Suppressor macrophage treated with lipopolysaccharide for 1 hour (primary cell): Measurements from ENCODE around the gene NKX6-2.

ENCODE experiments used
- DNase-seq, 3 donors: peaks; one replicate each; pipeline ENCODE4 v3.0.0-alpha.2; 2020 to 2022

NKX6-2 gene

DNA sequence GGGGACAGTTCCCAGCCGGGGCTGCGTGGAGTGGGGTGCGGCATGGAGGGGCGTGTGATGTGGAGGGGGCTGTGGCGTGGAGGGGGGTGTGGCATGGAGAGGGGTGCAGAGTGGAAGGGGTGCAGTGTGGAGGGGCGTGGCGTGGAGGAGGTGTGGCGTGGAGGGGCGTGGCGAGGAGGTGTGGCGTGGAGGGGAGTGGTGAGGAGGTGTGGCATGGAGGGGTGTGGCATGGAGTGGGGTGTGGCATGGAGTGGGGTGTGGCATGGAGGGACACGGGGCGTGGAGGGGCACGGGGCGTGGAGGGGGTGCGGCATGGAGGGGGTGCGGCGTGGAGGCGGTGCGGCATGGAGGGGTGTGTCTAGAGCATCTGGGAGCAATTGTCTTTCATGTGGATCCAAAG lies 33.6 kb downstream of the NKX6-2 start:
- no peak for DNase-seq

DNA sequence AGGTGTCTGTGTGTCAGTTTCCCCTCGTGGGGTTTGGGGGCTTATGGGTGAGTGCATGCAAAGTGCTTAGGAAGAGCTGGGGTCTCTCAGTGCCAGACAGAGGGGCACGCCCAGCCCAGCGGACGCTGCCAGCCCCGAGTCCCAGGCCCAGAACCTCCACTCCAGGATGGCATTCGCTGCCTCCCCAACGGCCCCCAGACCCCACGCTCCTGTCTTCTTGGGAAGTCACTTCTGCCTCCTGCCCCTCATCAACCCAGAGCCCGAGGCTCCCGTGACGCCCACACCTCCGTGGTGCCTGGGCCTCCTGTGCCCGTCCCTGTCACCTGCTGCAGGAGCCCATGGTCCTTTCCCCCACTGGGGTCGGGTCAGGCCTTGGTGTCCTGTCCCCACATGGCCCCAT lies 35.0 kb downstream of the NKX6-2 start:
- DNase-seq, result no peak

DNA sequence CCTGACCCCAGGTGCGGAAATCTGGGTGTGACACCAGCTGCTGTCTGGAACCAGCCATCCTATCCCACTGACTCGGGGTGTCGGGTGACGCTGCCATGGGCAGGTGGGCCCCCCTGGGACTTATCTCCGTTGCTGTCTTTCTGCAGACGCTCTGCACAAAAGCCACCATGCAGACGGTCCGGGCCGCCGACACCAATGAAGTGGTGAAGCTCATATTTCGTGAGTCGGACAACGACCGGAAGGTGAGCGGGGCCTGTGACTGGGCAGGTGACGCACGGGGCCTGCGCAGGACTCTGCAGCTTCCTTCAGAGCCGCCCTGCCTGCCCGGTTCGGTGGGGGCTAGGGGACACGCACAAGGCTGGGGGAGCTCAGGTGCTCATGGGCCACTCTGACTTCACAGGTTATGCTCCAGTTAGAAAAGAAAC lies 36.6 kb downstream of the NKX6-2 start:
- DNase-seq, result no peak

DNA sequence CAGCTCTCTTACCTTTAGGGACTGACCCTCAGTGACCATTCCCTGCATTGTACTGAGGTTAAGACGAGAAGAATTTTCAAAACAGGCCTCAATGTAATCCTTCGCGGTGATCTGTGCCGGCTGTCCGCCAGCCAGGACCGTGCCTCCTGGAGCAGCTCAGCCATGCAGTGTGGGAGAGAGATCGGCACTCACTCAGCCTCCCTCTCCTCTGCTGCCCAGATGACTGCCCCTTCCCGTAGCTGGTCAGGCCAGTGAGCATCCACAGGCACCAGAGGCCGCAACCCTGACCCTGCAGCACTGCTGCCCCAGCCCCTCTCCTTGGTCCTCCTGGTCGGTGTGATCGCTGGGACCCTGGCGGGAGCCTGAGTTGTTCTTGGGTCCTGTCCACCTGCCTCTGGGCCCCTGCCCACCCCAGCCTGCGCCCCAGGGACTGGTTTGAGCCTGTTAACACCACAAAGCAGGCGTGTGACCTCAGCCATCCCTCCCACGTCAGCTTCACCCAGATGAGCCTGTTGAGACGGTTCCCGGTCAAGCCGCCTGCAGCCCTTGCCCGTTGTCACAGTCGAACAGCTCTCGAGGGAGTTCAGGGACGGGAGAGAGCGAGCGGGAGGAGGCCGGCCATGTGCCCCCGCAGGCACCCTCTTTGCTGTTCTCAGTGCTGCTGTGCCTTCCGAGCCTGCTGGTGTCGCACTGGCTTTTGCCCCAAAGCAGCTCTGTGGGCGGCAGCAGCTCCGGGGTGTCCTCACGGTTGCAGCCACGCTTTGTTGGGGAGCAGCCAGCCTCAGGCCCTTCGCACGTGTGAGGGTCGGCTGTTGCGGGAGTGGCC lies 37.2 kb downstream of the NKX6-2 start:
- no peak for DNase-seq

DNA sequence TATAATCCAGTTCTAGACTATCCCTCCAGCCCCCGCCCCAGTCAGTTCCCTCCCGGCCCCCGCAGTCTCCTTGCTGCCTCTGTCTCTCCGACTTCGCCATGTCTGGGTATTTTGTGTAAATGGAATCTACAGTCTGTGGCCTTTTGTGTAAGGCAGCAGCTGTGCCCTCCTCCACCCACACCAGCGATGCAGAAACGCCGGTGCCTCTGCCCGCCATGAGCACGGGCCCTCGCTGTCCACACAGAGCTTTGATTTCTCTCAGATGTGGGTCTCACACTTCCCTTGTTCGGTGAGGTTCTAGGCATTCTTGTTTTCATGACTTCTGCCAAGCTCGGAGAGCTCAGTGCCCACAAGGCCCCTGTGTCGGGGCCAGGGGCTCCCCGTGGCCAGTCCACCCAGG lies 37.8 kb downstream of the NKX6-2 start:
- no peak for DNase-seq

DNA sequence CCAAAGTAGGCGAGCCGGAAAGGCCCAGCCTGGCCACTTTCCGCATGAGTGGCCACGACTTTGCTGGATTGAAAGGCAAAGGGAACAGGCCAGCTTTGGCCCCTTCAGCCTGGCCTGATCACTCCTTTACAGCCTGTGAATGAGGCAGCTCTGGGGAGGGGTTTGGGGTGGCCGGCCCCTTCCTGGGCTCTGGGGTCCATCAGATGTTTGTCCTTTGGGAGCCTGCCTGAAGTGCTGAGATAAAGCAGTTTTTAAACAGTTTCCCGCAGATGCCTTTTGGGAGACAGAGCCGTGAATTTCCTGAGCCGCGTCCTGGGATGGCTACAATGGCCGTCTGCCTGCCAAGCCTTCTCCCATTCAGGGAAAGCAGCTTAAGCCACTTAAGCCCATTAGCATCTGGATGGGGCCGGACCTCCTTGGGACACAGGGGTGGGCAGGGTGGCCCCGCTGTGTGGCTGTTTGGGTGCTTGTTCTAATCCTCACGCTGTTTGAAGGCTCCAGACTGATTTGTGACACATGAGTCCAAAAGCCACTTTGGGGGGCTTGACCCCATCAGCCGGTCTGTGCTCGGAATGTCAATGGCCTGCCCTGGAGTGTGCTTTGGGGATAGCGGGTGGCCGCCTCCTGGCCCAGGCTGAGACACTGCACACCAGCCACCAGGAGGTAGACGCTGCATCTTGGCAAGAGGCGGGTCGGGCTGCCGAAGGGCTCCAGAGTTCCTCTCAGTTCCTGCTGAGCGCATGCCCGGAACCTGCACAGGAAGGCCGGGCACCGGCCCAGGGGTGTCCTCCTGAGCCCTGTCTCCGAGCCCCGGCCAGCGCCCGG lies 38.9 kb downstream of the NKX6-2 start:
- no peak for DNase-seq

DNA sequence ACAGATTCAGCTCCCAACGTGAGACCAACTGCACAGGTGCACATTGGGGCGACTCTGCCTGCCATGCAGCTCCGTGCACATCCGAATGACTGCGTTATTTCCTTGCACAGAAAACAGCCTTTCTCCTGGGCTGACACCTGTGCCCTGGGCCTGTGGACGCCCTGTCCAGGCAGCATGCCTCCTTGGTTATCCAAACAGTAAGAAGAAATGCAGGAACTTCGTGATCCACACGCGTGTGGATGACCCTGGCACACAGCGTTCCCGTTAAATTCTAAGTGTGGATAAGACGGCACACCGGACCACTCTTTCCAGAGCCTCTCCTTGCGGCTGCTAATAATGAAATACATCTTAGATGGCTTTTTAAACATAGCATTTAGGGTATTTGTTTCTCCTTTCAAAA lies 39.6 kb downstream of the NKX6-2 start:
- no peak for DNase-seq

DNA sequence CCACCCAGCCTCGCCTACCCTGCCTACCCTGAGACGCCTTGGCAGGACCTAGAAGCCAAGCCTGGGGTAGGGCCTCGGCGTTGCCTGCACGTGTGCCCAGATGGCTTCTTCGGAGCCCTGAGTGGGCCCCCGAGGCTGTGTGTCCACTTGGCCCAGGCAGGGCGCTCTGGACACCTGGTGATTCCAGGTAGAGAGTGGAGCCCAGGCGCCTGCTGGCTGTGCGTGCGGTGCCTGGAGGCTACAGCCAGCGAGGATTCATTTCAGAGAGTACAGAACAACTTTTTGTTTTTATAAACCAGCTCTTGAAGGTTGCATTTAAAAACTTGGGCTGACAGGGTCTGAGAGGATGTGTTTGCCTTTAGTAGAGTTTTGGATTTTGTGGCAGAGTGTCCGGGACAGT lies 40.0 kb downstream of the NKX6-2 start:
- no peak for DNase-seq

DNA sequence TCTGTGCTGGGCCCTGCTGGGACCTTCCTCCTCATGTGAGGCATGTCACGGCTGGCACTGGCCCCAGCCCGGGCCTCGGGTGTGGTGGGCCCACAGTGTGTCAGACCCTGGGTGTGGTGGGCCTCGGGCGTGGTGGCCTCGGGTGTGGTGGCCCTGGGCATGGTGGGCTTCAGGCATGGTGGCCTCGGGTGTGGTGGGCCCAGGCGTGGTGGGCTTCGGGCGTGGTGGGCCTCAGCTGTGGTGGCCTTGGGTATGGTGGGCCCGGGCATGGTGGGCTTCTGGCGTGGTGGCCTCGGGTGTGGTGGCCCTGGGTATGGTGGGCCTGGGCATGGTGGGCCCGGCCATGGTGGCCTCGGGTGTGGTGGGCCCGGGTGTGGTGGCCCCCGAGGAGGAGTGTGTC lies 40.4 kb downstream of the NKX6-2 start:
- DNase-seq, result no peak

DNA sequence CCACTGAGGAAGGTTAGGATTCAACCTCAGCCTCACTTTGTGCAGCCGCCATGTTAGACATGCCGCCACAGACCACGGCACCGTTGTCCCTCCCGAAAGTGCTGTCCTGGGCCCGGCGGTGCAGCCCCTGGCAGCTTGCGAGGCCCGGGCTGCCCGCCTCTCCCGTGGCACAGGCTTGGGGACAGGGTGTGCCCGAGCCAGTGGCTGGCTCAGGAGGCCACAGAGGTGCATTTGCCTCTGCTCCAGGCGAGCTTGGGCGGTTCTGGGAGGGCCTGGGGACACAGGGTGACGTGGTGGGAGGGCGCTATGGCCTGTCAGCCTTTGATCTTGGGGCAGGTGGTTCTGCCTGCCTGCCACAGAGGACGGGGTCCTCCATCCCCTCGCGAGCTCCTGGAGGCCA lies 41.1 kb downstream of the NKX6-2 start:
- no peak for DNase-seq

DNA sequence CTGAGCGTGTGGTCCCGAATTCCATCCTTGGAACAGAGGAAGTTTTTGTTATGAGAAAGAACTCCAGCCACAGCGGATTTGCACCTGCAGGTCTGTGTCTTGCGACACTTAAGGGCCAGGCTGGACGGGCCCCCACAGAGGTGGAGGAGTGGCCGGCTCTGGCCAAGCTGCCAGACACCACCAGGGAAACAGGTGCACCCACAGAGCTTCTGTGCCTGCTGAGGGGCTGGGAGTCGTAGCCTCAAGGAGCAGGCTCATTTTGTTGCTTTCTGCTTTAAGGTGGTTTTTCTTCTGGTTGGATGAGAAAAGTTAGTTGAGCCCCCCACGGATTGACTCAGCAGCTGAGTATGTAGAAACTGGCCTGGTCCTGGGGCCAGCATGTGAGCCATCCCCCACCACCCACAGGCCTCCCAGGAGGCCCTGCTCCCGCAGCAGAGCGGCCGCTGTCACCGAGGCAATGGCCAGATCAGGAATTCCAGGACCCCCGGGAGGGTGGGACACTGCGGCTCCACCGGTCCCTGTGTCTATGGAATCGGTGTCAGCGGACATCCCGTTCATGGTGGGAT lies 41.9 kb downstream of the NKX6-2 start:
- no peak for DNase-seq

DNA sequence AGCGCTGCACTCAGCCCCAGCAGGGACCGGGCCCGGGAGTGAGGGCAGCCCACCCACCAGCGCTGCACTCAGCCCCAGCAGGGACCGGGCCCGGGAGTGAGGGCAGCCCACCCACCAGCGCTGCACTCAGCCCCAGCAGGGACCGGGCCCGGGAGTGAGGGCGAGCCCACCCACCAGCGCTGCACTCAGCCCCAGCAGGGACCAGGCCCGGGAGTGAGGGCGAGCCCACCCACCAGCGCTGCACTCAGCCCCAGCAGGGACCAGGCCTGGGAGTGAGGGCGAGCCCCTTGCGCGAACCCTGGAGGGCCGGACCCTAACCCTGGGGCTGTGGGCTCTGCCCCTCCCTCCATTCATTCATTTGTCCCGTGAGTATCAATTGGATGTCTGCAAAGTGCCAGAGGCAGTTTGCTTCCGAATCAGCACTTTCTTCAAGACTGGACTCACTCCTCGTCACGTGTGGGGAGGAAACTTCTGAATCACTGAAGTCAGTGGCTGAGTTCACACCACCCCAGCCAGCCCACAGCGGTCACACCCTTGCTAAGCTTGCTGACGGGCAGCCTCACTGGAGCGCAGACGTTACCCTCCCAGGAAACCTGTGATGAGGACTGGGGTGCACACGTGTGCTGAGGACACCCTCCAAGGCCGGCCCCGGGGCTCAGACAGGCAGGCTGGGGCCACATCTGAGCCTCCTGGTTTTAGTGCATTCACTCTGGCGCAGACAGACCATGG lies 42.6 kb downstream of the NKX6-2 start:
- peak in 2 of 3 donors; percentile 26 to 52 for DNase-seq

DNA sequence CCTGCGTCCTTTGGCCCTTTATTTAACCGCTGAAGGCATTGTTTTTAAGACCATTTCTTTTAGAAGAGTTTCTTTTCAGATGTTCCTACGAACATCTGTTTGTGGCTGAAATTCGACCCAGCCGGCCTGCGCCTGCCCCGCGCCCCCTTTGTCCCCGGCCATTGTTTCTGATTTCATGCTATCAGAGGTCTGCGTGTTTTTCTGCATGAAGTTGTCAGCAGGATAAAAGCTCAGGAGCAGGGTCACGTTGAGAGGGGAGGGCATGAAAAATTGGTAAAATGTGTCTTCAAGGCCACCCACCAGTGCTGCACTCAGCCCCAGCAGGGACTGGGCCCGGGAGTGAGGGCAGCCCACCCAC lies 43.1 kb downstream of the NKX6-2 start:
- DNase-seq, result no peak

DNA sequence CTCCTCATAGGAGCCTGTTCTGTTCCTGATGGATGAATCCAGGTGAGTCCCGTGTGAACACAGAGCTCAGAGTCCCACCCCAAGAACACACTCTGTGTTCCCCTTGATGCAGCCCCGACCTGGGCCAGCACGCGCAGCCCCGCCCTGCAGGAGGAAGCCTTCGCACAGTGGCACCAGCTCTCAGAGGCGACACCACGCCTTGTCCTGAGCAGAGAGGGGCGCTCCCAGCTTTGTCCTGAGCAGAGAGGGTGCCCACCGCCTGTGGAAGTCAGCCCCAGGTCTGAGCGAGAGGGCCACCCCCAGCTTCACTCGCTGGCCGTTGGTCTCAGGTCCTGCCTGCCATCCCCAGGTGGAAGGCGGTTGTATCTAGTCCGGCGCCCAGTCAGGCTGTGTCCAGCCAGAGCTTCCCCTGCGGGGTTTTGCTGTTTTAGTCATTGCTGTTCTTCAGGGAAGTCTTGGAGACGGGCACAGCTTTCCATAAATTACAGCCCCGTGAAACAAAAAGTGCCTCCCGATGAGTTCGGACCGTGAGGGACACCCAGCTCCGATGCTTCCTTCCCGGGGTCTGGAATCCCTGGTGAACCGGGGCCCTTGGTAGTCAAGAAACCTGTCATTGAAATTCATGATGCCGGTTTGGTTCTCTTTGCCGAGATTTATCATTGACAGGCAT lies 43.6 kb downstream of the NKX6-2 start:
- no peak for DNase-seq

DNA sequence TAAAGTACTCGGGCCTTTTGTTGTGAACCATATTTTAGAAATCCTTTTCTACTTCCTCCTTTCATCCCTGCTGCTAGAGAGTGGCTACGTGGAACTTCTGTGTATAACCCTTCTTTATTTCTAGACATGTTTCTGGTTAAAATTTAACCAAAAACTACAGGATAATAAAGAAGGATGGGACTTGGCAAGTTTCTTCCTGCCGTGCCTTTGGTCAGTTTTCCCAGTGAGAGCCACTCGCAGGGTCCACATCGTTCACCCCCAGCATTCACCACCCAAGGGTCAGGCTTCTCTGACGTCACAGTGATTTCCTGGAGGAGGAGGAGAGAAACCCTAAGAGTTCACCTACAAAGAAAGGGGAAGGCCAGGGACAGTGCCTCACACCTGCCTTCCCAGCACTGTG lies 45.4 kb downstream of the NKX6-2 start:
- no peak for DNase-seq

DNA sequence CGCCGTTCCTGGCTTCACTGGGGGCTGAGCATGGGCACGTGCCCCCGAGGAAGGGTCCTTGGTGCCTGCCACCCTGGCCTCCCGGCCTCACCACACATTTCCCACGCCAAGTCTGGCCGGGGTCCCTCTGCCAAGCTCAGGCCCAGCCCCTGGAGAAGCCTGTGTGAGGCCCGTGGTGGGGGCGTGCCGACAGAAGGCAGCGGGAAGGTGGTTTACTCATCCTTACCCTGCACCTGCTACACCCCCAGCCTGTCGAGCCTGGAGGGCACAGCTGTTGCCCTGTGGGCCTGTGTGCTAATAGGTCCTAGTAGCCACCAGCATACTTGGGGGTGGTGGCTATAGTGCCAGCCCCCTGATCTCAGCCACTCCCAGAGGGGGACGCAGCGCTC lies 46.7 kb downstream of the NKX6-2 start:
- no peak for DNase-seq

DNA sequence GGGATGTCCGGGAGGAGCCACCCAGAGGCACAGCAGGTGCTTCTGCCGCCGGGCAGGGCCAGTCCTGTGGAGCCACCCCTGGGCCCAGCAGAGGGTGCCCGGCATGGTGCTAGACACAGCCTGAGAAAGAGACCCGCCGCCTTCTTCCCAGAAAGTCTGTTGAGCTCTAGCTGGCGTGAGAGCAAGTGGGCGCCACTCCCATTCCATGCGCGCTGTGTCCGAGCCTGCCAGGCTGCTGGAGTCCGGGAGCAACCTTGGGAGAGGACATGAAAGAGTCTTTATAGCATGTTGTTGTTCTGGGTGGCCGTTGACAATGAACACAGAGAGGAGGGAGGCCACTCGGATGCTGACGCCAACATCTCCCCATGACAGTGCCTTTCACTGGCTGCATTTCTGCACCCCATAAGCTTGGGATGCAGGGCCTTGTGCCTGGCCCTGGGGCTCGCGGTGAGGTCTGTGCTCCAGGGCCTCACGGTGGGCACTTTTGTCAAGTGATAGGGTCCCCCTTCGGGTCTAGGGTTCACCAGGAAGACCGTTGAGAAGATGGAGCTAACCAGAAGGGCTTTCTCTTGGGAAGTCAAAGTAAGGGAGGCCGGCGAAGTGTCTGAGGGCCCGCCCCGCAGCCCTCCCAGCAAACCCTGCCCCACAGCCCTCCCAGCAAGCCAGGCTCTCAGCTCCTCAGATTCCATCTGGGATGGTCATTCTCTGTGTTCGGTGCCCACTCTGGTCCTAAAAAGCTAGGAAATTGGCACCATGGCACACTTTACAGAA lies 47.3 kb downstream of the NKX6-2 start:
- DNase-seq, result no peak

DNA sequence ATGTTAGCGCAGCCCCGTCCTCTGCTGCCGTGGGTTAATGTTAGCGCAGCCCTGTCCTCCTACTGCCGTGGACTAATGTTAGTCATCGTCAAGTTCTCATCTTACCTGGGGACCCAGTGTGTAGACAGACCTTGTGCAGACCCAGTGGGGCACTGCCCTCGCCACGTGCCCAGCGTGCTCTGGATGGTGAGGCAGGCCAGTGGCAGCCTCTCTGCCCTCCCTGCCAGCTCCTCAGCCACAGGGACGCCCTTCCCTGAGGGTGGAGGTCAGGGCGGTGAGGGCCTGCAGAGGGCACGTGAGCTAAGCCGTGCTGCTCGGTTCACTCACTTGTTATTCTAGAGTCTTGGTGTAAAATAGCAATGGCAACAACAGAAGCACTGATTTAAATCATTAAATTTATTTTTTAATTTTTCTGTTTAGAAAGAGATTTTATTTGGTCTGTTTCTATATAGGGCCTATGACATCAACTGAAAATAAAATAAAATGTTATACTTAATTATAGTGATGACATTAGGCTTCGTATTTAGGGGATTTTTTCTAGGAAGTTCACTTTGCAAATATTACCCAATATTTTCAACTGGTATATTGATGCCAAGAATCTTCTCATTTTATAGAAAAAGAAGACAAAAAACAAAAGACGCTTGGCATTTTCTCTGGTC lies 48.4 kb downstream of the NKX6-2 start:
- no peak for DNase-seq

DNA sequence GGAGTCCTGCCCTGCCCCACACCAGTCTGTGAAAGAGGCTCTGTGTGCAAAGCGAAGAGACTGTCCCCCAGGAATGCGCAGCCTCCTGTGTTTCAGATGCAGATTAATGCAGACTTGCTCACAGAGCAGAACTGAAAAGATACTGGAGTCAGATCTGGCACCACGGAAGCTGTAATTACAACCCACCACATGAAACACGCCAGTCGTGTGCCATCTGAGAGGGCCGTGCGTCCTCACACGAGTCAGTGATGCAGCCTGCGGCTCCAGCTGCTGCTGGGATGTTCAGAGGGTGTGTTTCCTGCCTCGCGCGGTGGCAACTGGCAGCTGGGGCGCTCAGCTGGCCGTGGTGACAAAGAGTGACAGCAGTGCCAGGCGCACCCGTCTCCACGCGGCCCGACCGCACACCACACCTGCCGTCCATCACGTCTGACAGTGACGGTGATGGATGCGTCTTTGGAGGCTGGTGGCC lies 50.0 kb downstream of the NKX6-2 start:
- DNase-seq, result no peak

DNA sequence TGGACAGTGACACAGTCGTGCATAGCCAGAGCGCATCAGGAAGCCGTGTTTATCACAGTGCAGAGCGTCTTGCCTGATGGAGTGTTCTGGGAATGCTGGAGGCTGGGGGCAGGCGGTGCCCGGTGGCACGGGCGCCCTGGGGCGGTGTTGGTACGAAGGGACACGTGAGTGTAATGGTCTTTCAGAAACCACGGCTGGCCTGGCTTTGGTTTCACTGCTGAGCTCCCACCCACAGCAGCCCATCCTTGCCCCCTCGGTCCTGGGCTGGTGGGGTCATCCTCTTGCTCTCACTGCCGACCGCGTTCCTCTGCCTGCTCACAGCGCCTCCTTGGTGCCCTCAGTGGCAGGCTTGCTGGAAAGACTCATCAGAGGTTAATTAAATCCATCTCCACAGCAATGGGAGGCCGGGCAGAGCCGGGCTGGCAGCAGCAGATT lies 50.6 kb downstream of the NKX6-2 start:
- DNase-seq, result no peak

DNA sequence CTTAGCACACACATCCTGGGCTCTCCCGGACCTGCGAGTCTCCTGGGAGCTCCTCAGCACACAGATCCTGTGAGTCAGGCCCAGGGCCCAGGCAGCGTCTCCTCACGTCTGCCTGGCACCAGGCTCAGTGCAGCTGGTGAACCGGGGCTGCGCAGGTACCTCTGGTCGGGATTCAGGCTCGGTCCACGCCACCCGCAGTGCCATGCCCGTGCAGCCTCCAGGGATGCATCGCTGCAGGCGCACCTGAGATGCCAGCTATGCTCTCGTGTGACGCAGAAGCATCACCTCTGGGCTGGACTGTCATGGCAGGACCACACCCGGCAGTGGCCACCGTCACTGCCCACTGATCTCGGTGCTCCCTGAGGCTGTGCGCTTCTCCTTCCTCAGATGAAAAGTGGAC lies 52.0 kb downstream of the NKX6-2 start:
- DNase-seq, result no peak
